Measurements from ENCODE around the gene C4orf46. TPM values are rescaled to one million over a fixed set of nuclear protein-coding genes. Genes with fewer than 3 reads are reported as not detected.

Gene C4orf46
- total RNA-seq, 2 experiments from 2014 or later = 2.6 to 3.1 TPM

- H3K36me3 Mint-ChIP-seq (ENCODE audit: low read depth) = no peaks in the 10 kb centered on the region
- Histone ChIP-seq H3K36me3 (ENCODE audit: insufficient read depth, low read length) (no peaks in the 10 kb centered on the region), H3K9me3 (ENCODE audit: control insufficient read depth in 1 of 2, insufficient read depth in 1 of 2, low read length in 2 of 2) (no peaks in the 10 kb centered on the region), H3K4me1 (ENCODE audit: insufficient read depth, low read length) (no peaks in the 10 kb centered on the region), H3K4me3 (ENCODE audit: low read length) (no peak overlapping the region), H3K27ac (ENCODE audit: low read depth in 1 of 2, low read length in 2 of 2) (no peak overlapping the region), H3K27me3 (ENCODE audit: control insufficient read depth in 1 of 2, insufficient read depth in 2 of 2, low read length in 2 of 2) (peaks cover 3 to 13% of the 10 kb centered on the region in 2 experiments)
- DNase-seq (no peak), ATAC-seq (ENCODE audit: poor library complexity) (no peak)
- peaks cover 5% of the 10 kb centered on the region for H3K27me3 Mint-ChIP-seq
- H3K9me3 Mint-ChIP-seq = no peaks in the 10 kb centered on the region
- CTCF ChIA-PET = no interaction called here
- no peak overlapping the region for H3K4me3 Mint-ChIP-seq
- no peak overlapping the region for H3K27ac Mint-ChIP-seq
- POLR2A ChIA-PET = no interaction called here
- intact Hi-C loops (cut with DNase I, micrococcal nuclease) = no loop called here
- TF ChIP-seq, protein P1, sequence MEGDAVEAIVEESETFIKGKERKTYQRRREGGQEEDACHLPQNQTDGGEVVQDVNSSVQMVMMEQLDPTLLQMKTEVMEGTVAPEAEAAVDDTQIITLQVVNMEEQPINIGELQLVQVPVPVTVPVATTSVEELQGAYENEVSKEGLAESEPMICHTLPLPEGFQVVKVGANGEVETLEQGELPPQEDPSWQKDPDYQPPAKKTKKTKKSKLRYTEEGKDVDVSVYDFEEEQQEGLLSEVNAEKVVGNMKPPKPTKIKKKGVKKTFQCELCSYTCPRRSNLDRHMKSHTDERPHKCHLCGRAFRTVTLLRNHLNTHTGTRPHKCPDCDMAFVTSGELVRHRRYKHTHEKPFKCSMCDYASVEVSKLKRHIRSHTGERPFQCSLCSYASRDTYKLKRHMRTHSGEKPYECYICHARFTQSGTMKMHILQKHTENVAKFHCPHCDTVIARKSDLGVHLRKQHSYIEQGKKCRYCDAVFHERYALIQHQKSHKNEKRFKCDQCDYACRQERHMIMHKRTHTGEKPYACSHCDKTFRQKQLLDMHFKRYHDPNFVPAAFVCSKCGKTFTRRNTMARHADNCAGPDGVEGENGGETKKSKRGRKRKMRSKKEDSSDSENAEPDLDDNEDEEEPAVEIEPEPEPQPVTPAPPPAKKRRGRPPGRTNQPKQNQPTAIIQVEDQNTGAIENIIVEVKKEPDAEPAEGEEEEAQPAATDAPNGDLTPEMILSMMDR (IDR thresholded peaks at IDR 0.05) = no peak
- H3K4me1 Mint-ChIP-seq (ENCODE audit: low read depth) = no peaks in the 10 kb centered on the region
Observed at GRCh38 chr4:158617956-158618355, 53.7 kb downstream of the C4orf46 start.

Other genes starting within 250 kb of the C4orf46 start
- not detected for gene RXFP1, start 150.0 kb downstream of the C4orf46 start, total RNA-seq
- gene ETFDH, start 409 bp upstream of the C4orf46 start, total RNA-seq = 10 to 100 TPM; 12.7 to 13.1 TPM
- 10 to 100 TPM; 10.7 to 10.8 TPM for gene PPID, start 51.5 kb upstream of the C4orf46 start, total RNA-seq
- gene FNIP2, start 97.1 kb upstream of the C4orf46 start, total RNA-seq = 1 to 10 TPM; 7.5 to 7.7 TPM